ENCODE results near the gene MS4A4A. TPM values are rescaled to one million over a fixed set of nuclear protein-coding genes. Genes with fewer than 3 reads are reported as not detected.

The MS4A4A gene
- total and polyA plus RNA-seq, 8 donors: 1.4 to 28.1 (median 6.6) TPM; not detected in 1

- intact Hi-C loops (cut with DNase I; ENCODE audit: low total_unique reads): no loop called here
These were observed 48.0 kb downstream of the MS4A4A start for GRCh38 chr11:60328460-60328859.

GRCh38 chr11:60332846-60333245 lies 52.4 kb downstream of the MS4A4A start:
- 12 to 58% (median 35%) methylated on average over 3 of the region's 3 CpGs for WGBS, 5 donors
- Histone ChIP-seq H3K4me1 (no peaks in the 10 kb centered on the region), H3K4me3 (no peak overlapping the region), H3K9me3 (peaks cover 0 to 6% (median 0%) of the 10 kb centered on the region in 4 donors), H3K36me3 (no peaks in the 10 kb centered on the region), H3K27ac (no peak overlapping the region), H3K27me3 (no peaks in the 10 kb centered on the region)
- no peak for DNase-seq
- TF ChIP-seq CTCF (IDR thresholded peaks at IDR 0.05): no peak
- TF ChIP-seq EP300 (IDR thresholded peaks at IDR 0.05): no peak
- no peak for TF ChIP-seq POLR2A (IDR thresholded peaks at IDR 0.05)
- TF ChIP-seq POLR2AphosphoS5 (IDR thresholded peaks at IDR 0.05): no peak
- intact Hi-C loops (cut with DNase I; ENCODE audit: low total_unique reads): no loop called here

More at GRCh38 chr11:60328460-60328859, 48.0 kb downstream of the MS4A4A start:
- TF ChIP-seq POLR2AphosphoS5 (IDR thresholded peaks at IDR 0.05) (no peak), EP300 (IDR thresholded peaks at IDR 0.05) (no peak), POLR2A (IDR thresholded peaks at IDR 0.05) (no peak), CTCF (IDR thresholded peaks at IDR 0.05) (no peak)
- Histone ChIP-seq H3K27me3 (no peaks in the 10 kb centered on the region), H3K27ac (no peak overlapping the region), H3K36me3 (no peaks in the 10 kb centered on the region), H3K4me1 (no peaks in the 10 kb centered on the region), H3K4me3 (no peak overlapping the region), H3K9me3 (peaks cover 0 to 17% (median 11%) of the 10 kb centered on the region in 4 donors)
- no peak for DNase-seq

GRCh38 chr11:60334005-60334620 lies 53.6 kb downstream of the MS4A4A start:
- Histone ChIP-seq H3K27me3 (no peaks in the 10 kb centered on the region), H3K4me1 (no peaks in the 10 kb centered on the region), H3K4me3 (no peak overlapping the region), H3K9me3 (peaks cover 0 to 6% (median 0%) of the 10 kb centered on the region in 4 donors), H3K27ac (no peak overlapping the region), H3K36me3 (no peaks in the 10 kb centered on the region)
- intact Hi-C loops (cut with DNase I; ENCODE audit: low total_unique reads): no loop called here
- WGBS, 5 donors: 20 to 29% (median 22%) methylated on average over 2 of the region's 2 CpGs
- TF ChIP-seq CTCF (IDR thresholded peaks at IDR 0.05) (peak in 4 of 7 experiments; percentile 52 to 75 (median 65)), EP300 (IDR thresholded peaks at IDR 0.05) (no peak), POLR2A (IDR thresholded peaks at IDR 0.05) (no peak)
- peak; percentile 71 to 79 for DNase-seq

- no peaks in the 10 kb centered on the region for H3K4me1 ChIP-seq
- no peaks in the 10 kb centered on the region for H3K27me3 ChIP-seq
- H3K4me3 ChIP-seq: no peak overlapping the region
- H3K27ac ChIP-seq: no peak overlapping the region
- H3K9me3 ChIP-seq: no peaks in the 10 kb centered on the region
- H3K36me3 ChIP-seq: no peaks in the 10 kb centered on the region
- no peak for TF ChIP-seq CTCF (IDR thresholded peaks at IDR 0.05)
- TF ChIP-seq EP300 (IDR thresholded peaks at IDR 0.05): no peak
- no peak for TF ChIP-seq POLR2AphosphoS5 (IDR thresholded peaks at IDR 0.05)
- no peak for TF ChIP-seq POLR2A (IDR thresholded peaks at IDR 0.05)
- DNase-seq: no peak
- intact Hi-C loops (cut with DNase I; ENCODE audit: low total_unique reads): no loop called here
- 89 to 95% (median 94%) methylated on average over 7 of the region's 7 CpGs for WGBS, 5 donors
These were observed 56.4 kb downstream of the MS4A4A start for GRCh38 chr11:60336767-60337391.

Measured in stomach (tissue), 9 donors.